NCI-H510A (cell line): ENCODE results near the gene CSGALNACT2.
"Not testable (repeated sequence)": the region's sequence is repeated elsewhere in the genome, so short reads cannot be mapped to it uniquely, and the experiment has no call there.

ENCODE experiments used
- DNase-seq: peaks from one replicate; lab custom pipeline; 2025; lab: John Stamatoyannopoulos, UW

The CSGALNACT2 gene

DNA sequence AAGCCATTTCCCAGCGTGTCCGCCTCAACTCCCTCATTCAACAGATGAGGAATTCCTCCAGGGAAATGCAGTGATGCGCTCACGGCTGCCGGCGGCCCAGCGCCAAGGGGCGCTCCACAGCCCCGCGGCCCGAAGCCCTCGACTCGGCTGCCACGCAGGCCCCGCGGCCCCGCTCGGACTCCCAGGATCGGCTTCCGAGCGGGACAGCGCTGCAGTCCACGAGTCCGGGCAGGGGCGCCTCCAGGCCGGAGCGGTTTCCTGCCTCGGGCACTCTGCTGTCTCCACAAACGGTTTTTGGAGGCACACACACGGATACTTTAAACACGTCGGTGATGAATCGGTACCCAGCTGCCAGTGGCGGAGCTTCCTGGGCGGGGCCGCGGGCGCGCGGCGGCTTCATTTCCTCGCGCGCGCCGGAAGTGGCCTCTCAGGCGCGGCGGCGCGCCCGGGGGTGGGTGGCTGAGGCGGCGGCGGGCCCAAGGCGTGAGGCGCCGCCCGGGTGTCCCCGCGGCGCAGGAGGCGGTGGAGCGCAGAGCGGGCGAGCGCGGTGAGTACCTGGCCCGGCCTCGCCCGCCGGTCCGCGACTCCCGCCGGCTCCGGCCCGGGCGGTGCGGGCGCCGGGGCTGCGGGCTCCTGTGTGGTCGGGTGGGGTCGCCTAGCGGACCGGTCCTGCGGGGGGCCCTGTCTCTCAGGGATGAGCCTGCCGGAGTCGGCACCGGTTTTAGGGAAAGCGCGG is at the start of gene CSGALNACT2:
Gene CSGALNACT2, plus strand, starts transcription at position 425 of the 736 bp plus-strand sequence. CDS start 16,705 bp downstream, outside the sequence.
- DNase-seq: peak; percentile 82

GRCh38 chr10:43089519-43089918 is 48.7 kb upstream of the CSGALNACT2 start:
- no peak for DNase-seq

GRCh38 chr10:43090188-43090587 is 48.1 kb upstream of the CSGALNACT2 start:
- peak; percentile 34 for DNase-seq

- DNase-seq: no peak
These were observed 47.6 kb upstream of the CSGALNACT2 start for GRCh38 chr10:43090664-43091063.

DNA sequence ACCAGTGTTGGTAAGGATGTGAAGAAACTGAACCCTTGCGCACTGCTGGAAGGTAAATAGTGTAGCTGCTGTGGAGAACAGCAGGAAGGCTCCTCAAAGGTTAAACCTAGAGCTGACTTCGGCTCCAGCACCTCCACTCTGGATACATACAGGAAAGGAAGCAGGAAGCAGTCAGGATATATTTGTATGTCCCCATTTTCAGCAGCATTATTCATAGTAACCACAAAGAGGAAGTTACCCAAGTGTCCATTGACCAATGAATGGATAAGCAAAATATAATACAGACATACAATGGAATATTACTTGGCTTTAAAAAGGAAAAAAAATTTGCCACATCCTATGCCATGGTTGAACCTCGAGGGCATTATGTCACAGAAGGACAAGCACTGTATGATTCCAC is 46.4 kb upstream of the CSGALNACT2 start:
- DNase-seq: no peak

- DNase-seq: no peak
These were observed 44.7 kb upstream of the CSGALNACT2 start for GRCh38 chr10:43093423-43094076.

DNA sequence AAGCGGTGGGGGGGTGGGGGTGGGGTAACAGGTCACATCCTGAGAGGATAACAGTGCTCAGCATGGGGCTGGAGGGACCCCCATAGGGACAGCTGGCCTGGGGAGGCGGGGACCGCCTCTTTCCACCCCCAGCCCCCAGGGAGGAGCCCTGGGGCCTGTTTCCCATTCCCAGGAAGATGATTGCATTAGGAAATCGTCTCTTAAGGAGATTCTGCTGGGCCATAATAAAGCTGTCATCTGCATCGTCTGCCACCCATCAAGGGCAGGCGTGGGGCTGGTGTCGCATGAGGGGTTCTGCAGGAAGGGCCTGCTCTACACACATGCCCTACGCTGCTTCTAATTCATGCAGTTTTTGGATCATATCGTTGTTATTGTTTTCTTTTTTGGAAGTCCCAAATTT is 44.2 kb upstream of the CSGALNACT2 start:
- no peak for DNase-seq

GRCh38 chr10:43099339-43099738 is 38.9 kb upstream of the CSGALNACT2 start:
- not testable (repeated sequence) for DNase-seq

DNA sequence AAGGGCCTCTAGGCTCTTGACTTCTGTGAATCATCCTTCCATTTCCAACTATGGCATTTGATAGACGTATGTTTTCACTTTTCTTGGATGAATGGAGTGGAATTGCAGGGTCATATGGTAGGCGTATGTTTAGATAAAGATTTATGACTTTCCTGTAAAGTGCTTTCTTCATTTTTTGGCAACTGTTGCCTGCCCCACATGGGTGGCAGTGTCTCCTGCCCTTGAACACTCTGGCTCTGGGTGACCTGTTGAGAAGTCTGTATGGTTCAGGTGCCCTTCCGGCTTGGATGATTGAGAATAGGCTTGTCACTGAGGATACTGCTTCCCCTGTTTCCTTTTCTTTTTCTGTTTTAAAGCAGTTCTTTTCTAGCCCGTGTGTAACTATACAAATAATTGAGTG is 38.3 kb upstream of the CSGALNACT2 start:
- DNase-seq: no peak

DNA sequence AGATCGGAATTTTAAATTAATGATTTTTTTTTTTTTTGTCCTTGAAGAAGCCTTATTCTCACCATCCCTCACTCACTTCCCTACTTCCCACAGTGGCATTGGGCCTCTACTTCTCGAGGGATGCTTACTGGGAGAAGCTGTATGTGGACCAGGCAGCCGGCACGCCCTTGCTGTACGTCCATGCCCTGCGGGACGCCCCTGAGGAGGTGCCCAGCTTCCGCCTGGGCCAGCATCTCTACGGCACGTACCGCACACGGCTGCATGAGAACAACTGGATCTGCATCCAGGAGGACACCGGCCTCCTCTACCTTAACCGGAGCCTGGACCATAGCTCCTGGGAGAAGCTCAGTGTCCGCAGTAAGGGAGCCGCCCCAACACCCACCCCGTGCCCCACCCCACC is 37.9 kb upstream of the CSGALNACT2 start:
- DNase-seq: no peak

- no peak for DNase-seq
These were observed 36.0 kb upstream of the CSGALNACT2 start for GRCh38 chr10:43102063-43102828.

- DNase-seq: peak; percentile 53
These were observed 32.9 kb upstream of the CSGALNACT2 start for GRCh38 chr10:43105102-43105955.

DNA sequence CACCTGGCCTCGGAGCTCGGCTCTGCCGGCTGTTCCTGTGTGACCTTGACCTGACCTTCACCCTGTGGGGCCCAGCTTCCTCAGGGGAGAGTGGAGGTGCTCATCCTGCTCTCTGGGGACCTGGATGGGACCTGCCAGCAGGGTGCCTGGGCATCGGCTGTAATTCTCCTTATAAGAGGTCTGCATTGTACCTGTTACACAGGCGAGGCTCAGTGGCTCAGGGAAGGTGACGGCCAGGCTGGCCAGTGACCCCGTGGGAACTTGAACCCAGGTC is 32.4 kb upstream of the CSGALNACT2 start:
- no peak for DNase-seq

GRCh38 chr10:43106256-43107091 is 31.8 kb upstream of the CSGALNACT2 start:
- DNase-seq: no peak

GRCh38 chr10:43108951-43109350 is 29.3 kb upstream of the CSGALNACT2 start:
- DNase-seq: no peak

GRCh38 chr10:43109671-43110249 is 28.5 kb upstream of the CSGALNACT2 start:
- no peak for DNase-seq

GRCh38 chr10:43110338-43111071 is 27.7 kb upstream of the CSGALNACT2 start:
- no peak for DNase-seq

GRCh38 chr10:43111101-43111500 is 27.1 kb upstream of the CSGALNACT2 start:
- DNase-seq: no peak

DNA sequence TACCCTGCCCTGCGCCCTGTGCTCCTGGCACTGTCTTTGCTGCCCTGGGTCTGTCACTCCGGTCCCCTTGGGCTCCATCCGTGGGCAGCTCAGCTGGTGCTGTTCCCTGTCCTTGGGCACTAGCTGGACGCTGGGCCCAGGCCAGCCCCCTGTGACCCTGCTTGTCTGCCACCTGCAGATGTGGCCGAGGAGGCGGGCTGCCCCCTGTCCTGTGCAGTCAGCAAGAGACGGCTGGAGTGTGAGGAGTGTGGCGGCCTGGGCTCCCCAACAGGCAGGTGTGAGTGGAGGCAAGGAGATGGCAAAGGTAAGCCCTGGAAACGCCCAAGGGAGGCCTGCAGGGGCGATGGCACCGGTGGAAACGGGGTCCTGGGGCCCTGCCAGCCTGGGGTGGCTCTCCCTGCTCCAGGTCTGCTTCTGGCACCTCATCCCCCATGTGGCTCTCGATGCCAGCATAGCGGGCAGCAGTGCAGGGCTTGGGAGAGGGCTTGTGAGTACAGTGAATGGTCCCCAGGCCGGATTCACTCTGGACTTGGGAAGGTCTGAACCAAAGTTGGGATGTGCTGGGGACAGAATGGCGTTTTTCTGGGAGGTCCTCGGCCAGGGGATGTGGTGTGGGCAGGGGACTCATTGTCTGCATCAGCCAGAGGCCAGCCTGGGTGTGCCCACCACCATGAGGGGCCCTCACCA is 26.2 kb upstream of the CSGALNACT2 start:
- DNase-seq: no peak

DNA sequence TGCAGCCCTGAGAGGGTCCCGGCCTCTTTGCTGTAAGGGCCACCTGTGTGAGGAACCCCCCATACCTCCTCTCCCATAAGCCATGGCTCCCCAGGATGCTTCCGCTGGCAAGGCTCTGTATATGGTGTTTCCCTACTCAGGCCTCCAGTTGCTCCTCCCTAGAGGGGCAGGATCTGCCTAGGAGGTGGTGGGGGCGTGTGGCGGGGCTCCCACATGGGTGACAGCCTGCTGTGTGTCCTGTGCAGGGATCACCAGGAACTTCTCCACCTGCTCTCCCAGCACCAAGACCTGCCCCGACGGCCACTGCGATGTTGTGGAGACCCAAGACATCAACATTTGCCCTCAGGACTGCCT is 25.7 kb upstream of the CSGALNACT2 start:
- DNase-seq: no peak
